Activated CD8-positive, alpha-beta memory T cell treated with anti-CD3 and anti-CD28 coated beads, Interleukin-2, amount 50 U/mL, for 1 hour (primary cell): ENCODE data around the gene MTREX.

Source experiments
- DNase-seq: peaks from one replicate; pipeline ENCODE4 v3.0.0-alpha.2; 2020; ENCODE audit errors: extremely low read depth

The MTREX gene

DNA sequence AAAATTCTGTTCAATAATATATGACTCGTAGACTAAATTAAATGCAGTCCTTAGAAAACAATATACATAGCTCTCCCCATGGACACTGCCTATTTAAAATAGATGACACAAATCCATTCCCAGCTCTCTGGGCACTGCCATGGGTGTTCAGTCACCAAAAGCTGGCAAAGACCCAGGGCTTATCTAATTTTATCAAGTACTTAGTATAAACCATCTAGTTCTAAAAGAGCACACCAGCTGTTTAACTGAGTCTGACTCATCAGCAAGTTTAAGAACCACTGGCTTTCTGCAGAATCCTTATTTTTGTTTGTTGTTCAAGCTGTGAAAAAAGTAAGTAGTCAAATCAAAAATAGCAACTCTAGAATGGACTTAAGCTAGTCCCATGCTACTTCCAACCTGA is 119.4 kb downstream of the MTREX start:
- no peak for DNase-seq

DNA sequence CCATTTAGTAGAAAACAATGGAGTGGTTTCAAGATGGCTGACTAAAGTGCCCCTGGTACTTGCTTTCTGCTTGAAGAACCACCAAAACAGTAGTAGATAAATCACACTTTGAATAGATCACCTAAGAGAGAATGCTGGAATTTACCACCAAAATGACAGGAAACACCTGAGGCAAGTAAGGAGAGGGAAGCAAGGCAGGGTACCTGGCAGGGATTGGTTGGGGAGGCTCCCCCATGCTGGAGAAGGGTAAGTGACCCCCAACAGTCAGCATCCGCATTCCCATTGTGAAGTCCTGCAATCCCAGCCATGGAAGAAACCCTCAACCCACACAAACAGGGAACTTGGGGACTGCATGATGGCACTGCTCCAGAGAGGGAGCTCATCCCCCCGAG is 121.4 kb downstream of the MTREX start:
- no peak for DNase-seq

DNA sequence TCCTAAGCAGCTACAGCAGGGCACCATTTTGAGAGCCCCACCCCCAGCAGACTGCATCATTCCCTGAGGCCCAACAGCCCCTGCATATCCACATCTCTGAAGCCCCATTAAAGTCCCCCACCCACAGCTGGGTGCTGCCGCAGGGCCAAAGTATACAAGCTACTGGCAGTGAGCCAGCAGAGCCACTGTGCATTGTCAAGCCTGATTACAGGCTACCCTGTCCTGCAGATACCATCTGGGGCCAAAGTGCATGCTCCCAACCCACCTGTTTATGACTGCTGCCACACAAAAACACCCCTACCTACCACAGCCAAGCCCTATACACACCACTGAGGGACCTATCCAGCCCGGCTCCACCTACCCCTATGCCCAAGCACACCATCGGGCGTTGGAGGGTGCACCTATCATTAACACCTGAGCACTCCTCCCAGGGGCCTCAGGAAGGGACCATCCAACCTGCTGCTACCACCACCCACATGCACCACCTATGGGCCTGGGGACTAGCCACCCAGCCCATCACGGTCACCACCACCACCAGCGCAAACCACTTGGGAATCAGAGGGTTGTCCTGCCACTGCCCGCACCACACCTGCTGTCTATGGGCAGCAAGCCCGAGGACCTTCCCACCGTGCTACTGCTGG is 121.9 kb downstream of the MTREX start:
- no peak for DNase-seq

DNA sequence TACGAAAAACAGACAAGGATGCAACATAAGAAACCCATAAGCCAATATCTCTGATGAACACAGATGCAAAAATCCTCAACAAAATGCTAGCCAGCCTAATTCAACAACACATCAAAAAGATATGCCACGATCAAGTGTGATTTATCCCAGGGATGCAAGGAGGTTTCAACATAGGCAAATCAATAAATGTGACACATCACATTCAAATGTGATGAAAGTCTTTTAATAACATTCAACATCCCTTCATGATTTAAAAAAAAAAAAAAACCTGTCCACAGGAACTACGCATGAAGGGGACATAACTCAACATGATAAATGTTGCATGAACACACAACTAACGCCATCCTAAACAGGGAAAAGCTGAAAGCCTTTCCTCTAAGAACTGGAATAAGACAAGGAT is 124.8 kb downstream of the MTREX start:
- no peak for DNase-seq

DNA sequence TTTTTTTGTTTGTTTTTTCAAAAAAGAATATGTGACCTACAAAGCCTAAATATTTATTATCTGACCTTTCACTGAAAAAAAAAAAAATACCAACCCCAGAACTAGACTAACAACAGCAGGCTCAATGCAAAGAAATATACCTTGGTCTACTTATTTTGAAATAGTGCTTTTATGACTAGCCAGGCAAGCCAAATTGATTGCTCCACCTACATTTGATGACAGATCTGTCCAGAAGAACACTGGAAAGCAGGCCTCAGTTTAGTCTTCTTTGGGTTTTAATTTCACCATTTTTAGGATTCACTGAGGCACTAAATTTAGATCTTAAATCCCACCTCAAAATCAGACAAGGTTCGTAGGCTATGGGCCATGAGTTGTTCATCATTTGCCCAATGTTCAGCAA is 129.7 kb downstream of the MTREX start:
- DNase-seq: no peak

DNA sequence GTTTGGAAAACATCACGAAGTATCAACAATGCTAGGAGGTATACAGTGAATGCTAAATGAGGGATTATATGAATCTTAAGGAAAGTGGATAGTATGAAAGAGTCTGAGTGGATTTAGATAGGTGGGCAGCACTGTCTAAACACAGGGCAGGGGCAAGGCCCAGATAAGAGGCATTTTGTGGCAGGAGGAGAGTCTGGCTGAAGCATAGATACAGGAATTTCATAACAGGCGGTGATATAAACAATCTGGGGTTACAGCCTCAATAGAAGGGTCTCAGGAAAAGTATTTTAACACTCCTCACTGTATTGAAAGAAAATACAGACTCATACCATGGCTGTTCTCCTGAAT is 130.0 kb downstream of the MTREX start:
- DNase-seq: no peak

DNA sequence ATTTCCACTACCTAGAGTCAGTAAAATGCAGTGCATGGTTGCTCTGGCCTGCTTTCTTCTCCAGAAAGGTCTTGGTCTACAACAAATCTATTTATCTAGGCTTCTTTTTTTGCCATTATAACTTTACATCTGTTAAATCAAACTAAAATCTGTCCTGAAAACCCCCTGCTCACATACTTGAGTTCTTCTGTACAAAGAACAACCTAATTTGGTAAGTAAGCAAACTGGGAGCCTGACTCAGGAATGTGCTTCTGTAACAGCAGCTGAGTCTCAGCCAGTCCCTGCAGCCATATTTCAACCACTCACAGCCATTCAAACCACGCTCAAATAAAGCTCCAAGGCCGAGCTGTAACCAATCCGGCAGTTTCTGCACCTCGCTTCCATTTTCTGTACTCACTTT is 131.2 kb downstream of the MTREX start:
- no peak for DNase-seq

DNA sequence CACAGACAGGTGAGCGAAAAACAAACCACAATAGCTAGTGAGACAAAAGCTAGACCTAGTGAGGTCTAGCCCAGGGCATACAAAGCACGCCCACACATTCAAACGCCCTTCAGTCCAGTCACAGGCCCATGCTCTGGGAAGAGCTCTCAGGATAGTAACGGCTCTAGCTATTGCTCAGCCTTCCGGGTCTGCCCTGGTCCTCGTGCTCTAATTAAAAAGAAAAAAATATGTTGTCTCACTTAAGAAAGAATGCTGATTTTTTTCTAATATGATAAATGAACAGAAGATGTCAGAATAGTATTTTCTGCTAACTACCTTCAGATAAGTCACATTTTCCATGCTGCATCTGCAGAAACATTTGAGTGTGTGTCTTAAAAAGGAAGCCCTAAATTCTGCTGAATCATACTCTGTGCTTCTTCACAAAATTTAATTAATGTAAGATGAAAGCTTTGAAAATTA is 132.4 kb downstream of the MTREX start:
- DNase-seq: no peak

DNA sequence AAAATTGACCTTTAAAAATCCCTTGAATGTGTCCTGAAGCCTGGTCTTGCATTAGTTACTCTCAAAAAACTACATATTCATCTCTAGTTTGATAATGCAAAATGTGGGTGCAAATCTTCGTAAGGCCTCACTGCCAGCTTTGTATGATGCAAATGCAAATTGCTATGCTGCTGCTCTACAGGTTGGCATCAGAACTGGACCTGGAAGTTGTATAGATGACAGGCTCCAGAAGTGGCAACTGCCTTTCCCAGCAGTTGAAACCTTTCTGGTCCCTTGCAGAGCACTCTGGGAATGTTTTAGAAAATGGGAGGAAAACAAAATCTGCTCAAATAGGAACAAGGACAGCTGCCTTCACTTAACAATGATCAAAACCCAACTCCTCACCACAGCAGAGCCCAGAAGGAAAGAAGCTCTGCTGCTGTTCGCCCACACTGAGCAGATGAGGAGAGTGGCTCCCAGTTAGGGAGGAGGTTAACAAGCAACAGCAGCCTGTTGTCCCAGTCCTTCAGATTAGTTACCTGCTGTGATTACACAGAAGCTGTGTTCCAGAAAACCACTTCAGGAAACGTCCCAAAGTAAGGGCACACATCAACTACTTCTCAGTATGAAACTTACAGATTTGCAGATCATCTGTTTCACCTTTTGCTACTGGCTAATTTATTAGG is 133.4 kb downstream of the MTREX start:
- no peak for DNase-seq

DNA sequence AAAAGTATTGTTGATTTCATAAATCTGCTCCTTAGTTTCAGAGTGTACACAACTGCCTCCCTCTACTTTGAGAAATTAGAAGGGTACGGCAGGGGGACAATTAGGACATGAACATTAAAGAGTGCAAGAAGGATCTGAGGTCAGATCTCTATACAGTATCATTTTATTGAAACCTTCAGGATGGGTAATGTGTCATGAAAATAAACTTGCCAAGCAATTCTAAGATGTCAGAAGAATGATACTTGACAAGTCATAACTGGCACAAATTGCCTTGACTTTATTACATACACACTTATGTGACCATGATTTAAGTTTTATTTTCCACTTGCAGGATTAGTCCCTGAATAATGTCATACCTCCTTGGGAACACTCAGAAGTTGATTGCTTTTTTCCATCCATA is 134.2 kb downstream of the MTREX start:
- DNase-seq: no peak

DNA sequence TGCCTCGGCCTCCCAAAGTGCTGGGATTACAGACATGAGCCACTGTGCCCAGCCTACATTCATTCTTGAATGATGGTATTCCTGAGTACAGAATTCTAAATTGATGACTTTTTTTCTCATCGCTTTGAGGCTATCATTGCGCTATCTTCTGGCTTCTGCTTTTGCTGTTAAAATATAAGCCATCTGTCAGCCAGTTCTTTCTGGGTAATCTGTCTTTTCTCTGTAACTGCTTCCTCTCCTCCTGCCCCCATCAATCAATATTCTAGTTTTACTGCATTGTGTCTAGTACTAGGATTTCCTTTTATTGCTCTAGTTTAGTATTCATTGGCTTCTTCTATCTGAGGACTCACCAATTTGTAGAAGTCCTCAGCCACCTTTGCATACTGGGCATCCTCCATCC is 138.0 kb downstream of the MTREX start:
- no peak for DNase-seq

DNA sequence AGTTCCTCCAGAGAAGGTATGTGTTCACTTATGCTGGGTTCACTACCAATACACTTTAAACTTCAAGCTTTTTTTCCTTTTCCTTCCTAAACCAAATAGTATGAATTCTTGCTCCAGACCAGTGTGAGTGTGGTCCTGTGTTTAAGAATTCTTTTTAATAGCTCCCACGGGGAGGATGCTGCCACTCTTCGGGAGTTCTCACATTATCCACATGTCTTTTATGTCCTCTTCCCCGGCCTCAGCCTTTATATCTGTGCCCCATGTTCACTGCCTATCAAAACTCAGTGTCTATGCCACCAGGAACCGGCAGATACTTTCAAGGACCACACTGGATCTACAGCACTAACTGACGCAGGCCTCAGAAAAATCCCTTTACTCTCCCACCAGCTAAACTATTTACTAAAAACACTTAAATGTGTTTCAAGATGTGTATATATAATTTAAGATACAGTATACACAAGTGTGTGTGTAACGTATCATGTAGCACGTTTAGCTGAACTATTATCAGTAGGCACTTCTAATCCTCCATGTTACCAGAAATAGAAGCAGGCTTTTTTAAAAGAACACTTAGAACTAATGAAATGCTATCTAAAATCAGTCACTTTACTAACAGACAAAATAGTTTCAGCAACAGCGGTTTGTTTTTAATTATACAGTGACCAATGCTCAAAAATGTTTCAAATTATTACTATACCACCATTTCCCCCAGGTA is 139.0 kb downstream of the MTREX start:
- no peak for DNase-seq

DNA sequence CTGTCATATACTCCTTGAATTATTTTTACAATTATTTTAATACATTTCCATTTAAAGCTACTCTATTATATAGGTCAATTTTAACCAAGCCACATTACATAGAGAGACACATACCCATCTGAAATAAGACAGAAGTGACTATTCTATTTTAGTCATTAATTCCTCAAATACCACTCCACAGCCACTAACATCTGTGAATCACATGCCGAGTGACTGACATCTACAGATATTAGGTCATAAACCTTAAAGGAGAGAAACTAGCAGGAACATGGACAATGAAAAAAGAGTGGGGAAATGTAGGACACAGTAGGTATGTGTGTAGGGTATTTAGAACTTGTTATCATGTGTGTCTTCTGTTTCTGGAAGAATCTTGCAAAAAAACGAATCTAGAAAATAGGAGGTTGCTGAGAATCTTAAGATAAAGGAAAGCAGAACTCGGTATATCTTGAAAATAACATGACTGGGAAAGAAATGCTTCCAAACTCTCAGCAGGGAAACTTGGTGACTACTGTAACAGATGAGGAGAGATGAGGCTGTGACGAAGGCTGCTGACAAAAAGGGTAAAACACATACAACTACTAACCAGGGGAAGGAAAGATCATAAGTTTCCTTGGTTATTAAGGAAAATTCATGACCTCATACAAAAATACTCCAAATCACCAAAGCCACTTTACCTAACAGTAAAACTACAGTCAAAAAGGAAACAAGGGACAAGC is 142.4 kb downstream of the MTREX start:
- no peak for DNase-seq

DNA sequence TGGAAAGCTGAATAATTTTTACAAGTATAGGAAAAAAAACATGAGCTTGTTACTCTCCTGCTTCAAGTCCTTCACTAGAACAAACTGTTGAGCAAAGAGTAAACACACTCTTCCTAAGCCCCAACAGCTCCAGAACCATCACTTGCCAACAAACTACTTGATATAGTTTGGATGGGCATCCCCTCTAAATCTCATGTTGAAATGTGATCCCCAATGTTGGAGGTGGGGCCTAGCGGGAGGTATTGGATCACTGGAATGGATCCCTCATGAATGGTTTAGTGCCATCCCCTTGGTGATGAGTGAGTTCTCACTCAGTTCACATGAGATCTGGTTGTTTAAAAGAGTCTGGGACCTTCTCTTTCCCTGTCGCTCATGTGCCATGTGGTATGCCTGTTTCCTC is 144.2 kb downstream of the MTREX start:
- DNase-seq: no peak

DNA sequence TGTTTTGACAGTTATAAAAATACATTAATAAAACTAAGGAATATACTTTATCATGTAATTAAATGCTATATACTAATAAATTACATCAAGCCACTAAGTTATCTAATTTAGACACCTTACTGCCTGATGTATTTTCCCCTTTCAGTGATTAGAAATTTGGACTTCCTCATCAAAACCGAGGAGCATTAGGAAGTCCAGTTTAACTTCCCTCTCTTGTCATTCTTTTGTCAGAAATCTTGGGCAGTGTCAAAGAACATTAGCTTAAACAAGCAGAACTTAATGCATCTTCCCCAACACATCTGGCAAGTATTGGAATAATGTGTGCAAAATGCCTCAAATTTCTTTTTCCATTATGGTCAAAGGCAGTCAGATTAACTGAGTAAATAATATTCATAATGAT is 145.4 kb downstream of the MTREX start:
- no peak for DNase-seq

DNA sequence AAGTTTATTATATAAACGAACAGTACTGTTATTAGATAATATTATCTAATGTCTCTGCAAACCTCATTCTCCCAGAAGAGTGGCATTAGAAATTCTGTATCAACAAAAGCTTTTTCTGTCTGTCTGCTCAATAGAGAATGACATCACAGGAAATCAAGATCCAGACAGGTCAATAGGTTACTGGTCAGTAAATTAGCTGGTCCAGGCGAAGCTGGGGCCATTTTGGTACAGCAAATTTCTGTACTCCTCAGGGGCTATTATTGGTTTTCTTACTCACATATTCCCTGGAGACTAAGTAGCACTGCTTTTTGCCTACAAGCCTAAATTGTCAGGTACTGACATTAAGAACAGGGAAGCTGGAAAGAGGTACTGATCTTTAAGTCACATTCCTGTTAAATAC is 146.5 kb downstream of the MTREX start:
- no peak for DNase-seq

DNA sequence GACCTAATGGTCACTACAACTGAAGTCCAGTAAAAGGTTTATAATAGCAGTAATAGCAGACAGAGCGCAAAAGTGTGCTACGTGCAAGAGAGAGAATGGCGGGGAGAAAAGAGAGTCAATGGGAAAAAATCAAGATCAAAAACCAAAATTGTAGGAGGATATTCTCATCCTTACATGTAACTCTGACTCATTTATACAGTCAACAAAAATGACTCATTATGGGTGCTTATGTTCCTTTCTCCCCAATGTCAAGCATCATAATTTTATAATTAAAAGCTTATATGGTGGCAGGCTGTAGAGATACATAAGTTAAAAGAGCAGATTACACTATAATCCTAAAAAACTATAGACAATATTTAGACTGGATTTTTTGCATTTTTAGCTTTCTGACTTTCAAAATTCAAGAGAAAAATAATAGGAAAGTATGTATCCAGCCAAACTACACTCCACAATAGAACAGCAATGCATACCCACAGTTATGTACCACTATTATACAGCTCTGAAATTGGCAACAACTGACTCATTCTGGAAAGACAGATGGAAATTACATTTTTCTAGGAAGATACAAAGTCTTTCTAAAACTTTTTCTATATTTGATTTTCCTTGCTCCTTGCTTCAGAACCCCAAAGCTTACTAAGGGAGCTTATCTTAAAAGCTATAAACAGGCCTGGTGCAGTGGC is 148.6 kb downstream of the MTREX start:
- DNase-seq: no peak

DNA sequence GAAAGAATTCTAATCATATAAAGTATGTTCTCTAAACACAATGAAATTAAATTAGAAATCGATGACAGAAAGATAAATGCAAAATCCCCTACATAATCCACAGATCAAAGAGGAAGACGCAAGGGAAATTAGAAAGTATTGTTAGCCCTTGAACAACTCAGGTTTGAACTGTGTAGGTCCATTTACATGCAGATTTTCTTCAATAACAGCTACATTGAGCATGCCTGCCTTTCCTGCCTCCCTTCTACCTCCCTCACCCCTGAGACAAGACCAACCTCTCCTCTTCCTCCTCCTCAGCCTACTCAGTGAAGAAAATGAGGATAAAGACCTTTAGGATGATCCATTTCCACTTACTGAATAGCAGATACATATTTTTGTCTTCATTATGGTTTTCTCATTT is 151.8 kb downstream of the MTREX start:
- no peak for DNase-seq

DNA sequence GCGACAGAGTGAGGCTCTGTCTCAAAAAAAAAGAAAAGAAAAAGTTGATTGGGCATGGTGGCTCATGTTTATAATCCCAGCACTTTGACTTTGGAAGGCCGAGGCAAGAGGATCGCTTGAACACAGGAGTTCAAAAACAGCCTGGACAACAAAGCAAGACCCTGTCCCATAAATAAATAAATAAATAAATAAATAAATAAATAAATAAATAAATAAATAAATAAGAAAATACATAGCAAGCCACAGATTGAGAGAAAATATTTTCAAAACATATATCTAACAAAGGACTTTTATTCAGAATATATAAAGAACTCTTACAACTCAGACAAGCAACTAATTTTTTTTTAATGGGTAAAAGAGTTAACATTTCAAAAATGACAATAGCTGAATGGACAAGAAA is 155.8 kb downstream of the MTREX start:
- DNase-seq: no peak

DNA sequence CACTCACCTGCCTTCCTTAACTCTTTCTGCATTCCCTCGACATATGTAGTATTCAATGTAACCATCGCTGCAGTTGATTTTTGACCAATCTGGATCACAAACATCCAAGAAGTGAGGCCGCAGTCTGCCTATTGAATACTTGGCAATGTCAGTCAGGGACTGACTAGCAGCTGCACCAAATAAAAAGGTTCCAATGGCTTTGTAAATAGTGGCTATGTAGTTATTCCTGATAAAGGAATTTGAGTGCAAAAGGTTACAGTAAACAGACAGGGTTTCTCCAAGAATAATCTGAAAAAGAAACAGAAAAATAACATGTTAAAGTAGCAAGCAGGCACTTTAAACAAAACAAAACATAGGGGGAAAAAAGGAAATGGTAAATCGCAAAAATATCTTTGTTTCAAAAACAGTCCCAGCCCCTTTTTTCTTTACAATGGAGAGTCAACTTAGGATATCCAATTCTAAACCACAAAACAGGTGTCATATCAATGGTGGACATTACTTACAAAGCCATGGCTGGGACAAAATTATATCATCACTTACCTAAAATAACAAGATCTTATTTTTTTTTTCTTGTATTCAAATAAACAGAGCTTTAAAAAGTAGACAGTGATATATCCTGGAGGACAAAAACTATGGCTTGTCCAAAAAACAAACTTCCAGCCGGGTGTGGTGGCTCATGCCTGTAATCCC is 160.2 kb downstream of the MTREX start:
- no peak for DNase-seq

DNA sequence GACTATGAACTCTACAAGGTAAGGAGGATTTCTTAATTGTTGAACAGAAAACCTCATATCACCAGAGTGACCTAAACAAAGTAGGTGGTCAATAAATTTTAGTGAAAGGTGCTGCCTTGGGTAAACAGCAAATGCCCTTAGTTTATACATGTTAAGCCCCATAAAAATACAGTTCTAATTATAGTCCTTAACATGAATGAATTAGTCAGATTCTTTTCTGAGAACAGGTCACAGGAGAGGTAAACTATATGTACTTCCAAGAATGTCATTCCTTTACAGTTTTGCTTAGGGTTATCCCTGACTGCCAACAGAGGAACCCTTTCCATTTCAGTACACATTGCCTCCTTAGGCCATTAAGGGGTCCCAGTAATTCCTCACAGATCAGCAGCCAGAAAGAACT is 162.1 kb downstream of the MTREX start:
- DNase-seq: no peak

DNA sequence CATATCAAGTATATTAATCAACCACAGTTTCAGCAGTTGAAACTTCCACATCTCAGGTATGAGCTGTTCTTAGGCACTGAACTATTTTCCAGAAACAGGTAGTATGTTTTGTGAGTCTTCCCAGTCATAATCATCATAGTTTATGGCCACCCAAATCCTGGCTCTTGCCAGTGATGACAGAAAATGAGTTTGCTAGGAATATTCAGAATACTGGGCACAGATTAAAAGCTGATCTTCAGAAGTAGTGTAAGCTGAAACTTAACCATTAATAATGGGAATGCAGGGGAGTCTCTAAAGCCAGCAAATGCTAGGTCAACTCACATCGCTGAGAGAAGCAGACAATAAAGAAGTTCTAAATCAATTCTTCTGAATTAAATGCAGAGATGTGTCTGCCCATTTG is 162.5 kb downstream of the MTREX start:
- DNase-seq: no peak
